ENCODE results near the gene TSPAN18.

TSPAN18 gene

GRCh38 chr11:44969651-44970252, 243.0 kb downstream of the TSPAN18 start:
- no peak for TF ChIP-seq CTCF (IDR thresholded peaks at IDR 0.05; ENCODE audit: control insufficient read depth, extremely low read depth, insufficient read depth)
- DNase-seq (ENCODE audit: low read depth) = no peak
- no peak overlapping the region for H3K4me3 ChIP-seq (ENCODE audit: low read depth, low read length)

GRCh38 chr11:44970293-44970692, 243.5 kb downstream of the TSPAN18 start:
- no peak overlapping the region for H3K4me3 ChIP-seq (ENCODE audit: low read depth, low read length)
- TF ChIP-seq CTCF (IDR thresholded peaks at IDR 0.05; ENCODE audit: control insufficient read depth, extremely low read depth, insufficient read depth) = no peak
- no peak for DNase-seq (ENCODE audit: low read depth)

GRCh38 chr11:44971185-44971584, 244.4 kb downstream of the TSPAN18 start:
- no peak overlapping the region for H3K4me3 ChIP-seq (ENCODE audit: low read depth, low read length)
- TF ChIP-seq CTCF (IDR thresholded peaks at IDR 0.05; ENCODE audit: control insufficient read depth, extremely low read depth, insufficient read depth) = no peak
- DNase-seq (ENCODE audit: low read depth) = no peak

GRCh38 chr11:44972746-44973435, 246.1 kb downstream of the TSPAN18 start:
- no peak overlapping the region for H3K4me3 ChIP-seq (ENCODE audit: low read depth, low read length)
- DNase-seq (ENCODE audit: low read depth) = no peak
- TF ChIP-seq CTCF (IDR thresholded peaks at IDR 0.05; ENCODE audit: control insufficient read depth, extremely low read depth, insufficient read depth) = no peak

GRCh38 chr11:44973632-44974401, 247.1 kb downstream of the TSPAN18 start:
- DNase-seq (ENCODE audit: low read depth) = no peak
- TF ChIP-seq CTCF (IDR thresholded peaks at IDR 0.05; ENCODE audit: control insufficient read depth, extremely low read depth, insufficient read depth) = no peak
- no peak overlapping the region for H3K4me3 ChIP-seq (ENCODE audit: low read depth, low read length)

GRCh38 chr11:44974402-44975000, 247.7 kb downstream of the TSPAN18 start:
- no peak overlapping the region for H3K4me3 ChIP-seq (ENCODE audit: low read depth, low read length)
- DNase-seq (ENCODE audit: low read depth) = no peak
- TF ChIP-seq CTCF (IDR thresholded peaks at IDR 0.05; ENCODE audit: control insufficient read depth, extremely low read depth, insufficient read depth) = no peak
